ENCODE measurements around the gene EFNB3.
A peak's percentile ranks its signal among the peaks of the same experiment; 100 is the strongest.

Gene EFNB3, protein sequence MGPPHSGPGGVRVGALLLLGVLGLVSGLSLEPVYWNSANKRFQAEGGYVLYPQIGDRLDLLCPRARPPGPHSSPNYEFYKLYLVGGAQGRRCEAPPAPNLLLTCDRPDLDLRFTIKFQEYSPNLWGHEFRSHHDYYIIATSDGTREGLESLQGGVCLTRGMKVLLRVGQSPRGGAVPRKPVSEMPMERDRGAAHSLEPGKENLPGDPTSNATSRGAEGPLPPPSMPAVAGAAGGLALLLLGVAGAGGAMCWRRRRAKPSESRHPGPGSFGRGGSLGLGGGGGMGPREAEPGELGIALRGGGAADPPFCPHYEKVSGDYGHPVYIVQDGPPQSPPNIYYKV

DNA sequence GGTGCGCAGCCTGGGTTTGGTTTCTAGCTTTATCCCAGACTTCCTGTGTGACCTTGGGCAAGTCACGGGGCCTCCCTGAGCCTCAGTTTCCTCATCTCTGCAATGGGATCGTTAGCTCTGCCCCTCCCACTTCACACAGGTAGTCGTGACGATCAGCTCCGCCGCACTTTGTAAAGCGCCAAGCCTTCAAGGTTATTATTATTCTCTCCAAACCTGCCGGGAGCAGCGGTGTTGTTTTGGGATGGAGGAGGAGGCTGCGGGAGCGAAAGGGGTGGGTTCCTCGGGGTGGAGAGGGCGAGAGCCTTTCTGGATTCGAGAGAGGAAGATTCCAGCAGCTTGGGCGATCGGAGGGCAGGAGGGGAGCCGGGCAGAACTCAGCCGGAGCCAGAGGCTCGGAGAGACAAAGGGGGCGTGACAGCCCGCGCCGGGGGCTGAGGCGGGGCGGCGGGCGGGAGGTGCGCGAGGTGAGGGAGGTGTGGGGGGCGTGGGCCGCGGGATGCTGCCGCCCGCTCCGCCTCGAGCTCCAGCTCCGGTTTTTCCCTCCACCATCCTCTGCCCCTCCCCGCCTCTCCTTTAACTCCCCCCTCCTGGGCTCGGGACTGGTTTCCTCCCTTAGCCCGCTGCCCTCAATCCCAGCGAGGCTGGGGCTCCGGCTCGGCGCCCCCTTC is at the start of gene EFNB3:
Gene EFNB3 (plus strand): TSS at position 602 of the 668 bp plus-strand sequence. CDS start 397 bp downstream, outside the sequence.
- DNase-seq (ENCODE audit: low read depth in 2 of 2), result no peak

DNA sequence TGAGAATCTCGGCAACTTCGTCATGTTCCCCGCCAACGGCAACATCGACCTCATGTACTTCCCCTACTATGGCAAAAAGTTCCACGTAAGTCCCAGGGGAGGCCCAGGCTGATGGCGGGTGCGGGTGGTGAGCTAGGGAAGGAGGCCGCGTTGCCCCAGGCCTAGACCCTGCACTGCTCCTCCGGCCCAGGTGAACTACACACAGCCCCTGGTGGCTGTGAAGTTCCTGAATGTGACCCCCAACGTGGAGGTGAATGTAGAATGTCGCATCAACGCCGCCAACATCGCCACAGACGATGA is 49.5 kb upstream of the EFNB3 start:
- no peak for DNase-seq (ENCODE audit: low read depth in 2 of 2)

DNA sequence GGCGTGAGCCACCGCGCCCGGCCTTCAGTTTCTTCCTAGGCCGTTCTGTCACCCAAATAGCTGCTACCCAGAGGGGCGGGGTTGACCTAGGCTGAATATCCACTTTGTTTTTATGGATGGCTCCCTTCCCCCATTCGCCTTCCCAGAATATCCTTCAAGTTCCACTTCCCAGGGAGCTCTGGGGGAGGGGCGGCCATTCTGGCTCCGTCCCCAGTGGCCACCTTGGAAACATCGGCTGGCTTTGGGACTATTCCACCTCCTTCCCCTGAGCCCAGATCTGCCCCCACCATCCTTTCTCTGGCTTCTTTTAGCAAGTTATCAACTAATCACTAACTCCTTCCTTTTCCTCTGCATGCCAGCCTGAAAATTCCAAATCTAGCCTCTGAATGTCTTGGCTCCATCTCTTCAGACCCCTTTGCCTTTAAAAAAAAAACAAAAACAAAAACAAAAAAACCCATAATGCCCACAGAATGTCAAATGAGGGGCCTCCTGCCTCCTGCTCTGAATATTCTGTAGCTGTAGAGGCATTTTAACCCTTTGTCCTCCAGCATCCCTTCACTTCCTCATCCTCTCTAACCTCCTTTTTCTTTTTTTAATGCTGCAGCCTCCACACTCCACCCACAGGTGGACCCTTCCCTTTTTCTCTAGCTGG is 47.9 kb upstream of the EFNB3 start:
- DNase-seq (ENCODE audit: low read depth in 2 of 2), result no peak

DNA sequence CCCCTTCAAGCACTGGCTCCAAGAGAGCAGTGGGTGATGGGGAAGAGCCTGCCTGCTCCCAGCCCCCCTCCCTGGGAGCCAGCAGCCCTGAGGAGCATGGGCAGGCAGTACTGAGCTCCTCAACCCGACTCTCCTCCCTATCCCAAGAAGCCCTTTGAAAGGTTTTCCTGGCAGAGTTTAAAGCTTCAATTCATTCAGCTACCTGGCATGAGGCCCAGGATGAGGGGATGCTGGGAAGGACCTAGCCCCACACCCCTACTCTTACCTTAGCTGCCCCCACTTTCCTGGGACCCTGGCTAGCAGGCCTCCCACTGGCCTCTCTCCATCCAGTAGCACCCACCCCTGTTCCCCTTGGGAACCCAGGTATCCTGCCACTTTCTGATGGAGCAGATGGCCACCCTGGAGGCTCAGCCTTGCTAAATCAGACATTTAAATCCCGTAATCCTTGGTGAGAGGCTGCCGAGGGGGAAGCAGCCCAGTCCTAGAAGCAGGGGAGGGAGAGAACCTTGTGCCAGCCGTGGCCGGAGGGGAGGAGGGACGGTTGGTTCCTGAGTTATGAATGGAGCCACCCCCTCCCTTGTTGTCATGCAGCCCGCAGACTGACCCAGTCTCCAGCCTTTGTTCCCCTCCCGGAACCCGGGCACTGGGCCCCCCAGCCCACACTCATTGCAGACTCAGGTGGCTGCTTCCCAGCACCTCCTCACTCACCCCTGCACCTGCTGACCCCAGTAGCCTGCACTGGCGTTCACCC is 37.2 kb upstream of the EFNB3 start:
- DNase-seq (ENCODE audit: low read depth in 2 of 2), result no peak

DNA sequence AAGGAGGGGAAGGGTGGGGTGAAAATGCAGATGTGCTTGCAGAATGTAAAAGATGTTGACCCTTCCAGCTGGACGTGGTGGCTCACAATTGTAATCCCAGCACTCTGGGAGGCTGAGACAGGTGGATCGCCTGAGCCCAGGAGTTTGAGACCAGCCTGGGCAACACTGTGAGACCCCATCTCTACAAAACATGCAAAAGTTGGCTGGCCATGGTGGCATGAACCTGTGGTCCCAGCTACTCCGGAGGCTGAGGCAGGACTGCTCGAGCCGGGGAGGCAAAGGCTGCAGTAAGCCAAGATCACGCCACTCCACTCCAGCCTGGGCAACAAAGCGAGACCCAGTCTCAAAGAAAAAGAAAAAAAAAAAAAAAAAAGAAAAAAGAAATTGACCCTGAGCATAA is 36.5 kb upstream of the EFNB3 start:
- no peak for DNase-seq (ENCODE audit: low read depth in 2 of 2)

DNA sequence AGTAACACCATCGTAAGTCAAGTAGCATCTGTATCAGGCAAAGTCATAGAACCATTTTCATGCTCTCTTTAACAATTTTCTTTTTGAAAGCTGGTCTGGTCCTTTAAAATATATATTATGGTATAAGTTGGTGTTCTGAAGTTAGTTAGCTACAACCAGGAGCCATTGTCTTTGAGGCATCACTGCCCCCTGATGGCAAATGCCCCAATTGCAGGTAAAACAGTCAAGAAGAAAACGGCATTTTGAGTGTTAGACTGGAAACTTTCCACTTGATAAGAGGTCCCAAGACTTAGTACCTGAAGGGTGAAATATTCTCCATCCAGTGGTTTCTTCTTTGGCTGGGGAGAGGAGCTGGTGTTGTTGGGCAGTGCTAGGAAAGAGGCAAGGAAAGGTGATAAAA is 31.8 kb upstream of the EFNB3 start:
- peak in 1 of 2 donors; percentile 44 for DNase-seq (ENCODE audit: low read depth in 2 of 2)

DNA sequence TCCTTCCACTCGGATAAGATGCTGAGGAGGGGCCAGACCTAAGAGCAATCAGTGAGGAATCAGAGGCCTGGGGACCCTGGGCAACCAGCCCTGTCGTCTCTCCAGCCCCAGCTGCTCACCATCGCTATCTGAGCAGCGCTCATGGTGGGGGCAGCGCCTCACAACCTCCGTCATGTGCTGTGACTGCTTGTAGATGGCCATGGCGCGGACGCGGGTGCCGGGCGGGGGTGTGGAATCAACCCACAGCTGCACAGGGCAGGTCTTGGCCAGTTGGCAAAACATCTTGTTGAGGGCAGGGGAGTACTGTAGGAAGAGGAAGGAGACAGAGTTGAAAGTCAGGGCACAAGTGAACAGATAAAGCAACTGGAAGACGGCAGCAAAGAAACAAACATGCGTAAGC is 30.1 kb upstream of the EFNB3 start:
- DNase-seq (ENCODE audit: low read depth in 2 of 2), result no peak

DNA sequence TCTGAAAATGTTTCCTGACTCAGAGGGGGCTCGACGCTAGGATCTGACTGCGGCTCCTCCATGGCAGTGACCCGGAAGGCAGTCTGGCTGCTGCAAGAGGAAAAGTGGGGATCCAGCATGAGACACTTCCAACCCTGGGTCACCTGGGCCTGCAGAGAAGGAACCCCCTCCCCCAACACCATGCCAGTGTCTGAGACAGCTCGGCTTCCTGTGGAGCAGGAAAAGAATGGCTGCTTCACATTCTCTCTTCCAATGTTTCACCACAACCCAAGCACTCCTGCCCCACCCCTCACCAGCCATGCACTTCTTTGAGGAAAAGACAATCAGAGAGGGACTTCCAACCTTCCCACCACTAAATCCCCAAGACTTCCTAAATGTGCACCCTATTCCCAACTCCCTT is 28.5 kb upstream of the EFNB3 start:
- no peak for DNase-seq (ENCODE audit: low read depth in 2 of 2)

DNA sequence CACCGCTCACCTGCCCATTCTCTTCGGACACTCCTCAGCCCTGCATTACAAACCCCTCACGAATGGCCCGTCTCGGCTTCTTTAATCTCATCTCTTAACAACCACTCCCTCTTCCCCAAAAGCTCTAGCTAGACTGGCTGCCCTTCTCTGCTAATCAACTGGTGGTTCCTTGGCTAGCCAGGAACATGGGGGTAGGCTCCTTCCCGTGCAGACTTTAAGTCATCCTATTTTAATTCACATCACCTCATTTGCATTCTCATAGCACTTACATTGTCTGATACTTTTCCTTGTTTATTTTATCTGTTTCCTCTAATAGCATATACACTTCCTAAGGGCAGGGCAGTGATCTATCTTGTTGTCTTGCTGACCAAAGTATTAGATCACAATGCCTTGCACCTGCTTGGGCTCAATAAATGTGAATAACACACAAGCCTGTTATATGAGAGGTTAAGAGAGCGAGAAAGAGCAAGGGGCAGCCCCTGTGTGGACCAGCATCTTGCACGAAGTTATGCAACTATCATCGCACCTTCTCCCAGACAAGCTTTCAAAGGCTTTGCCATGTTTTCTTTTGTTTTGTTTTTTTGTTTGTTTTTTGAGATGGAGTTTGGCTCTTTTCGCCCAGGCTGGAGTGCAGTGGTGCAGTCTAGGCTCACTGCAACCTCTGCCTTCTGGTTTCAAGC is 27.5 kb upstream of the EFNB3 start:
- no peak for DNase-seq (ENCODE audit: low read depth in 2 of 2)

DNA sequence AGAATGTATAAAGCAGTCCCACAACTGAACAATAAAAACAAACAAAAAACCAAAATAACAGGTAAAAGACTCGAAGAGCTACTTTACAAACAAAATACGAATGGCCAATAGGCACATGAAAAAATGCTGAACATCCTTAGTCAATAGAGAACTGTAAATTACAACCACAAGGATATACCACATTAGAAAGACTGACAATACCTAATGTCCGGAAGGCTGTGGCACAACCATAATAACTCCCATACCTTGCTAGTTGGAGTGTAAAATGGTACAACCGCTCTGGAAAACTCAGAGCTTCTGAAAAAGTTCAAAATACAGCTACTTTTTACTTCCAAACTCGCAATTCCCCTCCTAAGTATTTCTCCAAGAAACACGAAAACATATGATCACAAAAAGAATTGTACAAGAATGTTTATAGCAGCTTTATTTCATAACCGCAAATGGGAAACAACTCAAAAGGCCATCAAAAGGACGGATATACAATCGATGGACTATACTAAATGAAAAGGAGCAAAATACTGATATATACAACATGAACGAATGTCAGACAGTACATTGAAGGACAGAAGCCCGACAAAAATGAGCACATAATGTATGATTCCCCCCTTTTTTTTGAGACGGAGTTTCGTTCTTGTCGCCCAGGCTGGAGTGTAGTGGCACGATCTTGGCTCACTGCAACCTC is 20.0 kb upstream of the EFNB3 start:
- no peak for DNase-seq (ENCODE audit: low read depth in 2 of 2)

DNA sequence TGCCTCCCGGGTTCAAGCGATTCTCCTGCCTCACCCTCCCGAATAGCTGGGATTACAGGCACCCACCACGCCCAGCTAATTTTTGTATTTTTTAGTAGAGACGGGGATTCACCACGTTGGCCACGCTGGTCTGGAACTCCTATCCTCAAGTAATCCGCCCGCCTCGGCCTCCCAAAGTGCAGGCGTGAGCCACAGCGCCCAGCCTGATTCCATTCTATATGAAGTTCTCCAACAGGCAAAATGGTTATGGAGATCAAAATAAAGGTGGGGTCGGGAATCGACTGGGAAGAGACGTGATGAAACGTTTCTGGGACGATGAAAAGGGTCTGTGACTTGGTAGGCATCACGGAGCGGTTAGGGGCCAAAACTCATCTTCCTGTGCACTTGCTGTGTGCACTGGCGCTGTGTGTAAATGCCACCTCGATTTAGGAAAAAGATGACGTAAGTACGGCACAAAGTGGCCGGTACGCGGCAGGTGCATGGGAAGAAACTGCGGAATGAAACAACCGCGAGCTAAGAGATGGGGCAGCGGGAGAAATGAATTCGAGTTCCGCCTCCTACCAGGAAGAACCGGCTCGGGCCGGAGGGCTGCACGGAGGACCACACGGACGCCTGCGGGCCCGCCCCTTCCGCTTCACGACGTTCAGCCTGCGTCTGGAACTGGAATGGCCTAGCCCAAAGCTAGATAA is 19.3 kb upstream of the EFNB3 start:
- DNase-seq (ENCODE audit: low read depth in 2 of 2), result peak; percentile 83 to 84

DNA sequence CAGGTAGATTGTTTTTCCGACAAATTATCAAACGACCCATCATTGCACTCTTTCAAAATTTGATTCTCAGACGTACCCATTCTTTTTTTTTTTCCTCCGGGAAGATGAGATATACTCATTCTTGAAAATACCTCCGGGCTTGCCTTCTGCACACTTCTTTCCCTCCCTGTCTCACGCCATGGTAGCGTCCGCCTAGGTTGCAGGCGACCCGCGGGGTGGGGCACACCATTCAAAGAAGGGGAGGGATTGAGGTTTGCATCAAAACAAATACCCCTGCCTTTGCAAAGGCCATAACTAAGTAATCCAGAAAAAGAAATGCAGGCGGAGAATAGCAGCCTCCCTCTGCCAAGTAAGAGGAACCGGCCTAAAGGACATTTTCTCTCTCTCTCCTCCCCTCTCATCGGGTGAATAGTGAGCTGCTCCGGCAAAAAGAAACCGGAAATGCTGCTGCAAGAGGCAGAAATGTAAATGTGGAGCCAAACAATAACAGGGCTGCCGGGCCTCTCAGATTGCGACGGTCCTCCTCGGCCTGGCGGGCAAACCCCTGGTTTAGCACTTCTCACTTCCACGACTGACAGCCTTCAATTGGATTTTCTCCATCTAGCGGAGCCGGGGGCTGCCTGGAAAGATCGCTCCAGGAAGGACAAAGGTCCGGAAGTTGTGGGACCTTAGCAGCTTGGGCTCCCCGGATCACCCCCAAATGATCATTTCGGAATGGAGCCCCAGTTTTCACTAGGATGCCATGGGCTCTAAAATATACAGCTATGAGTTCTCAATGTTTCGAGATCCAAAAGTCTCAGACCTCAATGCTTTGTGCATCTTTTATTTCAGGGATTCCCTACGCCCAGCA is 18.6 kb upstream of the EFNB3 start:
- DNase-seq (ENCODE audit: low read depth in 2 of 2), result peak; percentile 73 to 74

DNA sequence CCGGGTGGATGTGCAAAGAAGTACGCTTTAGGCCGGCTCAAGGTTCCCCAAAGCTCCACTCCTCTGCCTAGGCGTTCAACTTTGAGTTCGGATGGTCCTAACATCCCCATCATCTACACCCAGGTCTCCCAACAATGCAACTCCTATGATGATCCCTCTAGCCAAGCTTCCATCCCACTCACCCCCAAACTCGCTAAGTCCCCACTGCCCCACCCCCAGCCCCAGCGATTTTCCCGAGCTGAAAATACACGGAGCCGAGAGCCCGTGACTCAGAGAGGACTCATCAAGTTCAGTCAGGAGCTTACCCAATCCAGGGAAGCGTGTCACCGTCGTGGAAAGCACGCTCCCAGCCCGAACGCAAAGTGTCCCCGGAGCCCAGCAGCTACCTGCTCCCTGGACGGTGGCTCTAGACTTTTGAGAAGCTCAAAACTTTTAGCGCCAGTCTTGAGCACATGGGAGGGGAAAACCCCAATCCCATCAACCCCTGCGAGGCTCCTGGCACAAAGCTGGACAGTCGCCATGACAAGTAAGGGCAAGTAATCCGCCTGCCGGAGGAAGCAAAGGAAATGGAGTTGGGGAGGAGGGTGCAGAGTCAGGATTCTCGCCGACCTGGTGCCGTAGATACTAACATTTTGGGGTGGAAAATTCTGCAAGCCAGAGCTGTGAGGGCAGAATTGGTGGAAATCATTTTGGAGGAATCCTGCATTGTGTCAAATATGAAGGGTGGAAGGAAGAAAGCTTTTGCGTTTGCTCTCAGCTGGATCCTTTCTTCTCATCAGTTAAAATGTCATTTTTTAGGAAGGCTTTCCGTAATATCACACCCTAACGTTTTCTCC is 17.7 kb upstream of the EFNB3 start, which contains the start of gene TP53:
Gene TP53 (minus strand): TSS at position 419 of the 836 bp plus-strand sequence. CDS start 10,896 bp downstream, outside the sequence.
- DNase-seq (ENCODE audit: low read depth in 2 of 2), result peak; percentile 84 to 85

DNA sequence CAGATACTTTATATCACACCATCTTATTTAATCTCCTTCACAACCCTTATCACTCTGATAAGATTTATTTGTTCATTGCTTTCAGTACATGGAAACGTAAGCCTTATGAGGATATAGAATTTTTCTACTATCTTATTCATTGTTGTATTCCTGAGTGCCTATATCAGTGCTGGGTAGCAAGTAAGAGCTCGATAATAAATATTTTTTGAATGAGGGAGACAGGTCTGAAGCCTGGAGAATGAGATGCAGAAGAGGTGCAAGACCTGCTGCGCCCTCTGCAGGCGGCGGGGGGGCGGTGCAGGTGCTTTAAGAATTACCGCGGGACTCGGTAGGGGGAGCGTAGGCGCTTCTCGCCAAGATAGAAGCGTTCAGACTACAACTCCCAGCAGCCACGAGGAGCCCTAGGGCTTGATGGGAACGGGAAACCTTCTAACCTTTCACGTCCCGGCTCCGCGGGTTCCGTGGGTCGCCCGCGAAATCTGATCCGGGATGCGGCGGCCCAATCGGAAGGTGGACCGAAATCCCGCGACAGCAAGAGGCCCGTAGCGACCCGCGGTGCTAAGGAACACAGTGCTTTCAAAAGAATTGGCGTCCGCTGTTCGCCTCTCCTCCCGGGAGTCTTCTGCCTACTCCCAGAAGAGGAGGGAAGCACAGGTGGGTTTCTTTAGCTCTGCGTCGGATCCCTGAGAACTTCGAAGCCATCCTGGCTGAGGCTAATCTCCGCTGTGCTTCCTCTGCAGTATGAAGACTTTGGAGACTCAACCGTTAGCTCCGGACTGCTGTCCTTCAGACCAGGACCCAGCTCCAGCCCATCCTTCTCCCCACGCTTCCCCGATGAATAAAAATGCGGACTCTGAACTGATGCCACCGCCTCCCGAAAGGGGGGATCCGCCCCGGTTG is 16.8 kb upstream of the EFNB3 start, which contains the start of gene WRAP53:
Gene WRAP53 (plus strand): TSS at position 570 of the 900 bp plus-strand sequence. CDS start 172 bp downstream, at position 742.
- peak; percentile 92 for DNase-seq (ENCODE audit: low read depth in 2 of 2)

DNA sequence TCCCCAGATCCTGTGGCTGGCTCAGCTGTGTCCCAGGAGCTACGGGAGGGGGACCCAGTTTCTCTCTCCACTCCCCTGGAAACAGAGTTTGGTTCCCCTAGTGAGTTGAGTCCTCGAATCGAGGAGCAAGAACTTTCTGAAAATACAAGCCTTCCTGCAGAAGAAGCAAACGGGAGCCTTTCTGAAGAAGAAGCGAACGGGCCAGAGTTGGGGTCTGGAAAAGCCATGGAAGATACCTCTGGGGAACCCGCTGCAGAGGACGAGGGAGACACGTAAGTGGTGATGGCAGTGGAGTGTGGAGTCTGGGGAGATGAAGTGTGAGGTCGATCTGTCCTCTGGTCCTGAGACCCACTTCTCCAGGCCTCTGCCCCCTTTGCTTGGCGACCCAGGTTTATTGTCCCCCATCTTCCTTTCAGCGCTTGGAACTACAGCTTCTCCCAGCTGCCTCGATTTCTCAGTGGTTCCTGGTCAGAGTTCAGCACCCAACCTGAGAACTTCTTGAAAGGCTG is 16.1 kb upstream of the EFNB3 start:
- no peak for DNase-seq (ENCODE audit: low read depth in 2 of 2)

DNA sequence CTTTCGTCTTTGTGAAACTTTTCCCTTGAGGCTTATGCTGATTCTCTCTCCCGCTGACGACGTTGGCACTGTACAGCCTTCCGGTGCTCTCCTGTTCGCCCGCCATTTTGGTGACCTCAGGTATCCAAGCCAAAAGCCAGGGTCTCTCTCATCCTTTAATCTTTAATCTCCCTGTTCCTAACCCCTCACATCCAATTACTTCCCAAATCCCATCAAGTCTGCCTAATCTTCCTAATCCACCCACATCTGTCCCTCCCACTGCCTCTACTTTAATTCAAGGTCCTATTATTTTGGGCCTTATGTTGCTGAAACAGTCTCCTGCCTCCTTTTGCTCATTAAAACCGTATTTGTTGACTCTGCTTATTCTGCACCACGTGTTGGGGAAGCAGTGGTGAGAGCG is 9.4 kb upstream of the EFNB3 start:
- no peak for DNase-seq (ENCODE audit: low read depth in 2 of 2)
